Fibroblast of lung (primary cell): ENCODE measurements around the gene SMG7. TPM values are rescaled to one million over a fixed set of nuclear protein-coding genes. Genes with fewer than 3 reads are reported as not detected.
"Not testable (repeated sequence)": the region's sequence is repeated elsewhere in the genome, so short reads cannot be mapped to it uniquely, and the experiment has no call there.

Source experiments
- DNase-seq, 2 donors: peaks; one replicate each; pipeline versions ENCODE4 v3.0.0 to v3.0.0-alpha.2; 2010; ENCODE audit warnings: low read depth in 2 of 2
- H2AFZ ChIP-seq: 2 replicates; pipeline ENCODE4 v1.5.1; 2012; ENCODE audit warnings: low read length, control low read depth, inconsistent platforms
- H3K27ac ChIP-seq: 2 replicates; pipeline ENCODE4 v1.5.1; 2011; ENCODE audit warnings: low read length, control low read depth; ENCODE audit not compliant: insufficient read depth
- H3K27me3 ChIP-seq: 2 replicates; pipeline ENCODE4 v1.5.1; 2011; ENCODE audit warnings: mild to moderate bottlenecking, low read length; ENCODE audit not compliant: control insufficient read depth, insufficient read depth
- H3K36me3 ChIP-seq: 2 replicates; pipeline ENCODE4 v1.5.1; 2011; ENCODE audit warnings: low read length; ENCODE audit not compliant: control insufficient read depth, insufficient read depth
- H3K4me1 ChIP-seq: 2 replicates; pipeline ENCODE4 v1.5.1; 2011; ENCODE audit warnings: low read length; ENCODE audit not compliant: control insufficient read depth, insufficient read depth; ENCODE audit errors: extremely low read depth
- H3K4me2 ChIP-seq: 2 replicates; pipeline ENCODE4 v1.5.1; 2011; ENCODE audit warnings: low read length, control low read depth; ENCODE audit not compliant: insufficient read depth; ENCODE audit errors: extremely low read depth
- H3K4me3 ChIP-seq, 4 experiments: fragments of 200-600 bp in 1 of 4; sonication (generic) in 1 of 4; replicated peaks in 1 of 4; 2 replicates each; pipeline ENCODE4 v1.5.1; 2011 to 2016; ENCODE audit warnings: low read length in 4 of 4, low read depth in 3 of 4, mild to moderate bottlenecking in 3 of 4, control low read depth in 2 of 4, inconsistent platforms in 1 of 4, mixed read lengths in 1 of 4; ENCODE audit not compliant: insufficient read depth in 1 of 4; ENCODE audit errors: control extremely low read depth in 1 of 4
- H3K79me2 ChIP-seq: 2 replicates; pipeline ENCODE4 v1.5.1; 2012; ENCODE audit warnings: mild to moderate bottlenecking, low read length, inconsistent platforms; ENCODE audit not compliant: control insufficient read depth, insufficient read depth
- H3K9ac ChIP-seq: 2 replicates; pipeline ENCODE4 v1.5.1; 2011; ENCODE audit warnings: mild to moderate bottlenecking, low read length, control low read depth; ENCODE audit not compliant: insufficient read depth
- H3K9me3 ChIP-seq: 2 replicates; pipeline ENCODE4 v1.5.1; 2012; ENCODE audit warnings: low read depth, low read length; ENCODE audit not compliant: control insufficient read depth, insufficient read depth
- H4K20me1 ChIP-seq: 2 replicates; pipeline ENCODE4 v1.5.1; 2011; ENCODE audit warnings: low read length; ENCODE audit not compliant: control insufficient read depth, insufficient read depth; ENCODE audit errors: extremely low read depth
- EZH2 ChIP-seq: IDR thresholded peaks from 2 replicates; pipeline ENCODE4 v1.5.1; 2012; ENCODE audit warnings: low read length, control low read depth, mild to moderate bottlenecking; ENCODE audit errors: missing control alignments
- polyA minus RNA-seq: library from RNA; depleted of rRNA, polyadenylated mRNA; stranded (reverse); fragments of >200 nt; gene quantifications from 2 replicates; pipeline ENCODE4 v1.2.3, GENCODE V29; 2011; ENCODE audit warnings: low replicate concordance
- polyA plus RNA-seq, 2 donors: library from polyadenylated mRNA; depleted of rRNA in 1 of 2; stranded (reverse) in 1 of 2; unstranded in 1 of 2; fragments of >200 nt; gene quantifications; 2 replicates each; pipeline ENCODE4 v1.2.1, GENCODE V29; 2011 to 2012; ENCODE audit warnings: missing spikeins in 1 of 2
- total RNA-seq: library from RNA; depleted of rRNA; stranded (reverse); fragments of >200 nt; gene quantifications from 2 replicates; pipeline ENCODE4 v1.2.1, GENCODE V29; 2014
- TF ChIP-seq, protein P1 (sequence below), 2 donors: IDR thresholded peaks in 1 of 2; conservative IDR thresholded peaks in 1 of 2; 1 replicate in 1 of 2; 2 replicates in 1 of 2; pipeline ENCODE4 v1.5.1; 2011 to 2012; ENCODE audit warnings: low read length in 2 of 2, control low read depth in 1 of 2, inconsistent platforms in 1 of 2, low read depth in 1 of 2, mild to moderate bottlenecking in 1 of 2

SMG7 gene
- 16.2 and 23.1 TPM in 2 replicates for total RNA-seq
- 30.7 and 31.0 TPM in 2 replicates for polyA plus RNA-seq
- polyA plus RNA-seq (2012), result 18.8 and 19.4 TPM in 2 replicates
- 24.7 and 35.3 TPM in 2 replicates for polyA minus RNA-seq

- Histone ChIP-seq H3K79me2 (peaks cover 49% of the 10 kb centered on the region), H4K20me1 (no peaks in the 10 kb centered on the region), H3K27me3 (no peaks in the 10 kb centered on the region), H3K36me3 (no peaks in the 10 kb centered on the region), H2AFZ (peak within 1 kb of the TSS; percentile 91), H3K4me1 (no peaks in the 10 kb centered on the region), H3K9me3 (no peaks in the 10 kb centered on the region), H3K4me3 (peak within 1 kb of the TSS; percentile 87 to 95 (median 94)), H3K27ac (peak within 1 kb of the TSS; percentile 98), H3K9ac (peak within 1 kb of the TSS; percentile 97), H3K4me2 (peak within 1 kb of the TSS; percentile 100)
- TF ChIP-seq, protein P1, sequence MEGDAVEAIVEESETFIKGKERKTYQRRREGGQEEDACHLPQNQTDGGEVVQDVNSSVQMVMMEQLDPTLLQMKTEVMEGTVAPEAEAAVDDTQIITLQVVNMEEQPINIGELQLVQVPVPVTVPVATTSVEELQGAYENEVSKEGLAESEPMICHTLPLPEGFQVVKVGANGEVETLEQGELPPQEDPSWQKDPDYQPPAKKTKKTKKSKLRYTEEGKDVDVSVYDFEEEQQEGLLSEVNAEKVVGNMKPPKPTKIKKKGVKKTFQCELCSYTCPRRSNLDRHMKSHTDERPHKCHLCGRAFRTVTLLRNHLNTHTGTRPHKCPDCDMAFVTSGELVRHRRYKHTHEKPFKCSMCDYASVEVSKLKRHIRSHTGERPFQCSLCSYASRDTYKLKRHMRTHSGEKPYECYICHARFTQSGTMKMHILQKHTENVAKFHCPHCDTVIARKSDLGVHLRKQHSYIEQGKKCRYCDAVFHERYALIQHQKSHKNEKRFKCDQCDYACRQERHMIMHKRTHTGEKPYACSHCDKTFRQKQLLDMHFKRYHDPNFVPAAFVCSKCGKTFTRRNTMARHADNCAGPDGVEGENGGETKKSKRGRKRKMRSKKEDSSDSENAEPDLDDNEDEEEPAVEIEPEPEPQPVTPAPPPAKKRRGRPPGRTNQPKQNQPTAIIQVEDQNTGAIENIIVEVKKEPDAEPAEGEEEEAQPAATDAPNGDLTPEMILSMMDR (conservative IDR thresholded peaks at IDR 0.05 in 1 of 2, IDR thresholded peaks at IDR 0.05 in 1 of 2; ENCODE audit: low read depth in 1 of 2, low read length in 2 of 2), result no peak
- no peak for TF ChIP-seq EZH2
- DNase-seq, result peak in 1 of 2 donors; percentile 41
Observed at GRCh38 chr1:183472488-183473216, at the start of gene SMG7. Gene SMG7, plus strand, starts transcription at chr1:183472499. Its CDS starts 122 bp downstream, at chr1:183472621.

DNA sequence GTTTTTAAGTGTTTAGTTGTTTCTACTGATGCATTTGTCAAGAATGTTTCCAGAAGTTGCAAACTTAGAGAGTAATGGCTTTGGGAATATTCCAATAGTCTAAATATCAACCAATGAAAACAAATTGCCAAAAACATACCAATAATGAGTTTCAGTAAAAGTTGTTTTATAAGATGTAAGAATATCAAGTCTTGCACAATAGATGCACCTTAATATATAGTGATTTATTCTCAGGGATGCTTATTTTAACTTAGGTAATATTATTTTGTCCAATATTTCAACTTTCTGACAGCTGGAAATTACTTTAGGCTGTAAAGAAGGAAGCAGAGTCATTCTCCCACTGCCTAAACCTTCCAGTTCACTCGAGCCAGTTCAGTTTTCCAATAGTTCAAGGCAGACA is 48.8 kb upstream of the SMG7 start:
- no peaks in the 10 kb centered on the region for H3K9me3 ChIP-seq
- H3K79me2 ChIP-seq, result no peaks in the 10 kb centered on the region
- TF ChIP-seq, protein P1 (conservative IDR thresholded peaks at IDR 0.05 in 1 of 2, IDR thresholded peaks at IDR 0.05 in 1 of 2; ENCODE audit: low read depth in 1 of 2, low read length in 2 of 2), result no peak
- no peak for TF ChIP-seq EZH2
- DNase-seq, result no peak
- no peaks in the 10 kb centered on the region for H4K20me1 ChIP-seq
- H3K9ac ChIP-seq, result no peak overlapping the region
- no peak overlapping the region for H3K27ac ChIP-seq
- H3K36me3 ChIP-seq, result no peaks in the 10 kb centered on the region
- H3K4me2 ChIP-seq, result no peak overlapping the region
- no peaks in the 10 kb centered on the region for H3K4me1 ChIP-seq
- H2AFZ ChIP-seq, result no peak overlapping the region
- H3K27me3 ChIP-seq, result peaks cover 2% of the 10 kb centered on the region
- no peak overlapping the region for H3K4me3 ChIP-seq

DNA sequence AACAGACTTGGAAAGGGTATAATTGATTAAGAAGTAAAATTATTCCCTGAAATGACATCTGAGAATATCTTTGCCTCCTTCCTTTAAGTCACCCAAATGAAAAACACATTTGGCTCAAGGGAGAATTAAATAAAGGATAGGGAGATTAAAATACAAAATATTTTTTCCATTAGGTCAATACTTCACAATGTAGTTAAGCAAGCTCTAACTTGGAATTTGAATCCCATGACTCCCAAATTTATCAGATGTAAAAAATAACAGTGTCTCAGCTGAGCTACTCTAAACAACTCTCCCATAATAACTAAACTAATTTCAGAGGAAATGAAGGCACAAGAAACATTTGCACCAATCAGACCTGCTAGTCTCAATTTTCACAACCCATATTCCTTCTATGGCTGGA is 47.6 kb upstream of the SMG7 start:
- no peak for TF ChIP-seq EZH2
- TF ChIP-seq, protein P1 (conservative IDR thresholded peaks at IDR 0.05 in 1 of 2, IDR thresholded peaks at IDR 0.05 in 1 of 2; ENCODE audit: low read depth in 1 of 2, low read length in 2 of 2), result no peak
- H3K79me2 ChIP-seq, result no peaks in the 10 kb centered on the region
- no peaks in the 10 kb centered on the region for H3K36me3 ChIP-seq
- H3K9ac ChIP-seq, result no peak overlapping the region
- H4K20me1 ChIP-seq, result no peaks in the 10 kb centered on the region
- no peak for DNase-seq
- no peak overlapping the region for H3K4me3 ChIP-seq
- no peak overlapping the region for H3K4me2 ChIP-seq
- no peaks in the 10 kb centered on the region for H3K9me3 ChIP-seq
- no peak overlapping the region for H3K27ac ChIP-seq
- H2AFZ ChIP-seq, result no peak overlapping the region
- H3K4me1 ChIP-seq, result no peaks in the 10 kb centered on the region
- H3K27me3 ChIP-seq, result peaks cover 5% of the 10 kb centered on the region

DNA sequence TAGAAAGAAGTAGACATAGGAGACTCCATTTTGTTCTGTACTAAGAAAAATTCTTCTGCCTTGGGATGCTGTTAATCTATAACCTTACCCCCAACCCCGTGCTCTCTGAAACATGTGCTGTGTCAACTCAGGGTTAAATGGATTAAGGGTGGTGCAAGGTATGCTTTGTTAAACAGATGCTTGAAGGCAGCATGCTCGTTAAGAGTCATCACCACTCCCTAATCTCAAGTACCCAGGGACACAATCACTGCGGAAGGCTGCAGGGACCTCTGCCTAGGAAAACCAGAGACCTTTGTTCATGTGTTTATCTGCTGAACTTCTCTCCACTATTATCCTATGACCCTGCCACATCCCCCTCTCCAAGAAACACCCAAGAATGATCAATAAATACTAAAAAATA is 44.7 kb upstream of the SMG7 start:
- not testable (repeated sequence) for H3K9me3 ChIP-seq, H3K27ac ChIP-seq, DNase-seq, H3K79me2 ChIP-seq, H3K4me3 ChIP-seq, H3K4me1 ChIP-seq, H4K20me1 ChIP-seq, H3K36me3 ChIP-seq, H3K9ac ChIP-seq, H2AFZ ChIP-seq, H3K27me3 ChIP-seq, H3K4me2 ChIP-seq
